HG03575 (cell line): ENCODE measurements around the gene CERS5.

Experiments
- ATAC-seq: cut with Tn5 transposase; IDR thresholded peaks from one replicate; pipeline ENCODE4 v1.9.1; 2021; ENCODE audit not compliant: unreplicated experiment, insufficient number of reproducible peaks, low FRiP score; ENCODE audit errors: extremely low read depth

The CERS5 gene

DNA sequence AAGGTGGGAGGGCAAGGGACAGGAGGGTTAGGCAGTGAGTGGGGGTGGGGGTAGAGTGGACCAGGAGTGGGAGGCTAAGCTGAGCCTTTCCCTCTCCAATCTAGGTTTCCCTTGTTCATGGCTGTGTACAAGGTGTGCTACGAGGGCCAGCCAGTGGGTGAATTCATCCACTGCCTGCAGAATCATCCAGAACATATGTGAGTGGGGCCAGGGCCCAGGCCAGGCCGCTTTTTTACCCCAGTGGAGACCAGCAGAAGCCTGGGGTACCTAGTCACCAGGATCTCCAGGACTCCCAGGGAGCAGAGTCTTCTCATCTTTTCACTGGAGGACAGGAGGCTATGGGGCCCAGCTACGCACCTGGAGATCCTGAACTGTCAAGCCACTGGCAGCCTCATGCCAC is 57.9 kb downstream of the CERS5 start:
- no peak for ATAC-seq

DNA sequence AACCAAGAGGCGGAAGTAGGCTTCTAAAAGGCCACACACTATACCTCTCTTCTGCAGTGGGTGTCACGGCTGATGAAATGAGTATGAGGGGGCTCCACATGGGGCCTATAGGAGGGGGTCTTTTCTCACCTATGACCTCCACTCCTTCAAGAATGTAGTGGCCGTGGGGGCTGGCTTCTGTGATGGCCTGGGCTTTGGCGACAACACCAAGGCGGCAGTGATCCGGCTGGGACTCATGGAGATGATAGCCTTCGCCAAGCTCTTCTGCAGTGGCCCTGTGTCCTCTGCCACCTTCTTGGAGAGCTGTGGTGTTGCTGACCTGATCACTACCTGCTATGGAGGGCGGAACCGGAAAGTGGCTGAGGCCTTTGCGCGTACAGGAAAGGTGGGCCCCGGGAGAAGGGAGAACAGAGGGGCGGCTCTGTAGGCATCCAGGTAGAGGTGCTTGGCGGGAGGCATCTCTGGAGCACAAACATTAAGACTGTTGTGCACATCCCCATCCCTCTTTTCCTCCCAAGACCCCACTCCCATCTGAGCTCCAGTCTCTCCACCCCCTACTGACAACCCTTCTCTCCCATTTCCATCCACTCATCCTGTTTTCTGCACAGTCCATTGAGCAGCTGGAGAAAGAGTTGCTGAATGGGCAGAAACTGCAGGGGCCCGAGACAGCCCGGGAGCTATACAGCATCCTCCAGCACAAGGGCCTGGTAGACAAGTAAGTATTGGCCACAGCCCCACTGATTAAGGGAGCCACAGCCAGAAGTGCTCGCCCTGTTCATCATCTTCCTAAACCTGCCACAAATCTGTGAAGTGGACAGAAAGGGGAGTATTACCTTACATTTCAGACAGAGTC is 59.5 kb downstream of the CERS5 start:
- no peak for ATAC-seq

DNA sequence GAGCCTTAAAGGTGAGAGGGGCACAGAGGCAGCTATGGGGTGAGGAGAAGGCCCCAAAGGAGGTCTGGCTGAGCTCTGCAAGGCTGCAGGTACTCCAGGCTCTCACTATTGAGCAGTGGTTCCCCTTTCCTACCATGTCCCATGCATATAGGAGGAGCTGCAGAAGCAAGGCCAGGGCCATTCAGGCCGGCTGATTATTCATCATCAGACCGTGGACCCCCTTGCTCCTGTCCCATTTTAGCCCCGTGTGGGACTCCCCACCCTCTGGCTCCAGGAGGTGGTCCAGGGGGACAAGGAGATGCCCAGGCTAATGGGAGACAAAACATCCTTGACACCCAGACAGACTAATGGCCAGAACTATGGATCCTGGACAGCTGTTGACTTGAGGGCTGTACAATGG is 60.3 kb downstream of the CERS5 start:
- ATAC-seq = no peak

DNA sequence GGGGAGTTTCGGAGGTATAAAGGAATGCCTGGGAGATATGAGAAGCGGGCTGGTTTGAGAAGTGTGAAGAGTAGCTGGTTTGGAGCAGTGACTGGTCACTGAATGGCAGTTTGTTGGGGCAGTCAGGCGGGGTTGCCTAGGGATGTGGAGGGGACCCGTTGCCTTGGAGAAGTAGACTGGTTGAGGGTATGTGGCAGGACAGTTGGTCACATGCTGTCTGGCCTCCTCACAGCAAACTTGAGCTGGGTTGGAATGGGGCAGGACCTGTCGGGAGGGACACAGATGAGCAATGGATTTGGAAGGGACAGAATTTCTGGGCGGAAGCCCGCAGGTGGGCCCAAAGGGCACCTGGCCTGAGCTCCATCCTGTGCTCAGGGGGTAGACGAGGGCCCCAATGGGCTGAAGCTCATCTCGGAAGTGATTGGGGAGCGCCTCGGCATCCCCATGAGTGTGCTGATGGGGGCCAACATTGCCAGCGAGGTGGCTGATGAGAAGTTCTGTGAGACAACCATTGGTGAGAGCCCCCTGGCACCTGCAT is 61.2 kb downstream of the CERS5 start:
- ATAC-seq = no peak

DNA sequence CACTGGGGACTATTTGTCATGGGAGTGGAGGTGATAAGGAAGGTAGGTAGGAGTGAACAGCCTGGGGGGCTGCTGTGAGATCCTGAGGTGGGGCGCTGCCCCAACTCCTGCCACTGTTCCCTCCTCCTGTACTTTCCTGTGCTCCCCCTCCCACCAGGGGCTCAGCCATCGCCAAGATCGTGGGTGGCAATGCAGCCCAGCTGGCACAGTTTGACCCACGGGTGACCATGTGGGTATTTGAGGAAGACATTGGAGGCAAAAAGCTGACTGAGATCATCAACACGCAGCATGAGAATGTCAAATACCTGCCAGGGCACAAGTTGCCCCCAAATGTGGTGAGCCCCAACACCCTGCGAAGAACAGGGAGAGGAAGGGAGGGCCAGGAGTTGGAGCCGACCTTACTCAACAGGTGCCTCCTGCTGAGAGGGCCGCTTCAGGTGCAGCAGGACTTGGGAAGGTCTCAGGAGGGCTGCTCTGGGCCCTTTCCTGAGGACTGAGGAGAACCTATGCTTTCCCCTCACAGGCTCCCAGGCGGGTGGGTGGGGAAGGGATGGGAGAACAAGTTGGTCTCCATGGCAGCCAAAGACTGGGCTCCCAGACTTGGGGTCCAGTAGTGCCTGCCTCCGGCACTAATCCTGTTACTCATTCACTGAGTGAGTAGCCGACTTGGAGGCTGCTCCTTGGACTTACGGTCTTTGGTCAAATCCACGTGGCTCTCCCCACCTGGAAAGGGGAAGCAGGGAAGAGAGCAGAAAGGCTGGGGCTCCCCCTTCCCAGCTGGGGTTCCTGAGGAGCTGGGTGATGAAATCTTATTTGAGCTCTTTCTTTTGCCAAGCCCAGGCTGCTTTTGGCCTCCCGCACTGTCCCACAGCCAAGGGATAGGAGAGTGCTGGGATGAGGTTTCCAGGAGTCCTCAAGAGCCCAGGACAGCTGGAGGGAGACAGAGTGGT is 62.5 kb downstream of the CERS5 start:
- no peak for ATAC-seq

DNA sequence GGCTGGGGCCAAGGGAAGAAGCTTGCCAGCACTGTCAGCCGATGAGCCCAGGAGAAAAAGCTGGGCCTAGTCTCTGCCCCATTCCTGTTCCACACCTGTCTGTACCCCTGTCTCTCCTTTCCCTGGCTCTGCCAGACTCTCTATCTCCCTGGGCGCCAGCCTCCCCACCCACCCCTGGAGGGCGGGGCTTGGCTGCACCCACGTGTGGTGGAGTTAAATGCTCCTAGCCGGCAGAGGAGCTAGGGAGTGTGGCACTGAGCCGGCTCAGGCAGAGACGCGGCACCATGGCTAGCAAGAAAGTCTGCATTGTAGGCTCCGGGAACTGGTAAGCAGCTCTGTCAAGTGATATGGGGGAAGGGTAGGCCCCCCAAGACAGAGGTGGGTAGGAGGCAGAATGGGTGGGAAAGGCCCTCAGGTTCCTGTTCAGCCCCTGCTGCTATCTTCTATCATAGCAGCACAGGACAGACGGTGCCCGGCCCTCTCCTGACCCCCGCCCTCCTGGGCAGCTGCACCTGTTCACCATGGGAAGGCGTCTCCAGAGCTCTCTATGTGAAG is 63.3 kb downstream of the CERS5 start, which contains the start of gene GPD1:
Gene GPD1 (plus strand): TSS at position 242 of the 555 bp plus-strand sequence. CDS start 43 bp downstream, at position 285.
- ATAC-seq = no peak

DNA sequence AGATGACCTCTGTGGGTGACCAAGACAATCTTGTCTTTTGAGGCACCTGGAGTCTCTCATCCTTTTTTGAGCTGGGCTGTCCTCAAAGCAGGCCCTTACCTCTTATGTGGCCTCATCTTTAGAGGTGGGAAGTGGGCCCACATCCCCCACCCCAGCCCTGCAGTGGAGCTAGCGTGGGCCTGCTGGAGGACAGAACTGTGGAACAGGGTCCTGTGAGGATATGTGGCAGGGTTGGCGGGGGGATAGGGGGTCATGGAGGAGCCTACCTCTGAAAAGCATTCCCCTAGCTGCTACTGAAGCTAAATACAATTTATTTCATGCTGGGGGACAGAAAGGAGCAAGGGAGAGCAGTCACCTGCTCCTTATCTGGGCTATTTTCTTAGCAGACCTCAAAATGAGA is 63.8 kb downstream of the CERS5 start:
- no peak for ATAC-seq

DNA sequence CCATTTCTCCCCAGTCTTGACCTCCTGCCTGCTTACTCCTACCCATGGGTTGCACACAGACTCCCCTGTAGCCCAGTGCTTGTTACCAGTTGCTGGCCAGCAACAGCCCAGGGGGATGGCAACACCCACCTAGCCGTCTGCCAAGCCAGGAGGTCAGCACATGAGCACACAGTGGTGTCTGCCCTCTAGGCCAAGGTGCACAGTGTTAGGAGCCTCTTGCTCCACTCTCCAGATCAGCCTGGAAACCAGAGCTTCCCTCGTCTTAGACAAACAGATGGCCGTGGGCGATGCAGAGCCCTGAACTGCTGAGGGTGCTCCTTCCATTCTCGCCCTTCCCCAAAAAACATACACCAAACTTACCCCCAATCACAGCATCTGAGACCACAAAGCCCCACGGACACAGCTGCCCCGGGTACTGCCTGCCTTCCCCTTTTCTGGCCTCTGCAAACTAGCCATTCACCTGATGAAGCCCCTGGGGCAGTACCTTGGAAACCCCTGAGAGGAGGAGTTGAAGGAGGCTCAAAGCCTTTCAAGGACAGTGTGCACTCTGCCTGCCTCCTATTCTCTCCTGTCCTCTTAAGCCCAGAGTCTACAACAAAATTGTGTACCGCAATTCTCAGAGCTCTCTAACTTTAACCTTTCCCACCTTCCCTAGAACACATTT is 64.4 kb downstream of the CERS5 start:
- no peak for ATAC-seq

DNA sequence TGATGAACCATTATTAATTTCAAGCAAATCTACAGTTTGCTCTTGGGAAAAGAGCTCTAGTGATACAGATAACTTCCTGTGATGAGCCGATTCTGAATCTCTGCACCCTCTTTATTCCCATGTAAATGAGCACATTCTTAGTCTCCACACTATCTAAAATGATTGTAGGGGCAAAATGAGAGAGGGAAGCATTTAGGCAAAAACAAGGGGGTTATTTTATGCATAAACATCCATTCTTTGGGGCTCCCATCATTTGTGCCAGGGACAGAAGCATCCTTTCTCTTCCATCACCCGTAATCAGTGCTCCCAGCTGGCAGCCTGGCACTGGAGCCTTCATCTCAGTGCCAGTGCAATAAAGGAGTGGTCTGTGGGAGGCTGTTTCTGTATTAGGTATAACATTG is 65.0 kb downstream of the CERS5 start:
- no peak for ATAC-seq

DNA sequence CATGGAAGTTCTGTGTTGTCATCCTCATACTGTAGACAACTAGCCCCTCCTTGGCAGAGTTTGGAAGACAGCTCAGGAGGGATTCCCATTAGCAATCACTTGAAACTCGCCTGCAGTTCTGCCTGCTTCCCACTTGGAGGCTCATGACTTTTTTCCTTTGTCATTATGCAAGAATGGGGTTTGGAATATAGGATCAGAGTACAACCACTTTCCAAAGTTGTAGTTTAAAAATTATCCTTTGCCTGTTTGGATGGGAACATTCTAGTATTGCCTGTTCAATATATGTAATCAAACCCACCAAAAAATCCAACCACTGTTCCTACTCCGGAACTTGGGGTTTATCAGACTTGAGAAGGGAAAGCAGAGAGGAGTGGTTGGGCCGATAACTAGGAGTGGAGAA is 65.5 kb downstream of the CERS5 start:
- no peak for ATAC-seq

DNA sequence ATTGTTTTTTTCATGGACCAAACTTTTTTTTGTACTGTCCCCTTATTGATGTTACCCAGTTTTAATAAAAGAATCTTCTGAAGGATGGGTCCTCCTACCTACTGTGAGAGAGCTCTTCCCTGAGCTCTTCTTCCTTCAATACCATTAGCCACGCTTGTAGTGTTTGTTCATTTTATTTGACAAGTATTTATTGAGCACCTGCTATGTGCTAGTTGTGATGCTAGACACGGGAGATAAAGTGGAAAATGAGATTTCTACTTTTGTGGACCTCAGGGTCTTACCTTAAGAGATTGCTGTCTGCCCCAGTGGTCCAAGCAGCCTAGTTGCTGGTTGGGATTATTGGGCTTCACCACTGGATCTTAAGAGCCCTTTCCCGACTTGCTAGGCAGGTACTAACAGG is 66.6 kb downstream of the CERS5 start:
- ATAC-seq = no peak

DNA sequence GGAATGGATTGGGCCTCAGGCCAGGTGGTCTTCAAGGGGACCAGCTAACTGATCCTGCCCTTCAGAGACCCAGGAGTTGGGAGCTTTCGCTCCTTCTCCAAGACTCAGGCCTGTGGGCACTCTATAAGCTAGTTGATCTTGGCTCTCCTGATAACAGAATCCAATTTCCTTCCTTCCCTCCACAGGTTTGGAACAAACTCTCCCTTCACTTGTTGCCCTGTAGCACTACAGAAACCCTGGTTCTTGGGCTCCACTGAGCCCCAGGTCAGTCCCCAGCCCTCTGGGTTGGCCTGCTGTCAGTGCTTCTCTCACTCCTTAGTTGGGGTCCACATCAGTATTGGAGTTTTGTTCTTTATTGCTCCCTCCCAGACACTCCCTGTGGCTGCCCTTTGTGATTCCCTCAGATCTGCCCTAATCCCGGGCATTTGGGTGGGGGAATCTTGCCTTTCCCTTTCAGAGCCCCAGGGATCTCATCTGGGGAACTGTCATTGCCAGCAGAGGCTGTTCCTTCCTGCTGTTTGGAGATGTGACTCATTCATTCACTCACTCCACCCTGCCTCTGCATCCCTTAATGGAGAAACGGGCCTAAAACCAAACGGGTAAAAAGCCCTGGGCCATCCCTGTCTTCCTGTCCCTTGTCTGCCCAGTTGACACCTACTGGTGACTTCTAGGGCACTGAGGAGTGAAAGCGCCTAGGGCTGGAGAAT is 67.7 kb downstream of the CERS5 start:
- ATAC-seq = no peak

DNA sequence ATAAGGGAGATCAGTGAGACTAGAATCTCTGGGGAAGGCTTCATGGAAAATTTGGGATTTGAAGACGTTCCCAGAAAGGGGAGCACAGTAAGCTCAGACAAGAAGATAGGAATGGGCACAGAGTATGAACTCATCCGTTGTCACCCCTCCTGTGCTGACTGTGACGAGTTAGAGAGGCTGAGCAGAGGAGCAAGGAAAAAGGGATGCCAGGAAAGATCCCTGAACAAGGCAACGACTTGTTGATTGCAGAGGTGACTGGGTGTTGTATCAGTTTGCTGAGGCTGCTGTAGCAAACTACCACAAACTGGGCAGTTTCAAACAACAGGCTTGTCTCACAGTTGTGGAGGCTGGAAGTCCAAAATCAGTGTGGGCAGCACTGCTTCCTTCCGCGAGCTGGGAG is 69.2 kb downstream of the CERS5 start:
- no peak for ATAC-seq

DNA sequence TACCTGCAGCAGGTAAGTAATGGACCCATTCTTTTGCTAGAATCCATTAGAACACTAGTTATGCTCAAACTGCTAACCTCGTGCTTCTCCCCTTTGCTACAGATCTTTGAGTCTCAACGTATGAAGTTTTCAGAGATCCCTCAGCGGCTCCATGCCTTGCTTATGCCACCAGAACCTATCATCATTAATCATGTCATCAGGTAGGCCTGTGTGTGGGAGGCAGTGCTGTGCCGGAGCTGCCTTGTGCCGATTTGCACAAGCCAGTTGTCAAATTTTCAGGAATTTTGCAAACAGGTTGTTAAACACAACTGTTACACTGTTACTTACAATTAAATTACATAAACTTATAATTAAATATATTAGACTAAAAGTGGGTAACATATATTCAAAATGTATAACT is 76.8 kb downstream of the CERS5 start:
- ATAC-seq = no peak

DNA sequence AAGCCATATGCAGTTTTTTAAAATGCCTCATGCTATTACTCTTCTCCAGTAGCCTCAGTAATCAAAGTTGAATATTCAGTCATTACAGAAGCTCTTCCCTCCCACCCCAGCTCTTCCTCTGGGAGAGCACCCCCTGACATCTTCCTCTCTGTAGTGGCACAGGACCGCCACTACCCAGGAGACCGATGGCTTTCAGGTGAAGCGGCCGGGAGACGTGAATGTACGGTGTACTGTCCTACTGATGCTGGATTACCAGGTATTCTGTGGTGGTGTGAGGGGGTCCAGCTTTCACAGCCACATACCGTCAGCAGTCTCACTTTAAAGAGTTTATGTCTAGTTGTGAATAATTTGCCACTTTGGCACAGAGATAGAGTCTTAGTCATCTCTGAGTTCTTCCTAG is 77.4 kb downstream of the CERS5 start:
- no peak for ATAC-seq

DNA sequence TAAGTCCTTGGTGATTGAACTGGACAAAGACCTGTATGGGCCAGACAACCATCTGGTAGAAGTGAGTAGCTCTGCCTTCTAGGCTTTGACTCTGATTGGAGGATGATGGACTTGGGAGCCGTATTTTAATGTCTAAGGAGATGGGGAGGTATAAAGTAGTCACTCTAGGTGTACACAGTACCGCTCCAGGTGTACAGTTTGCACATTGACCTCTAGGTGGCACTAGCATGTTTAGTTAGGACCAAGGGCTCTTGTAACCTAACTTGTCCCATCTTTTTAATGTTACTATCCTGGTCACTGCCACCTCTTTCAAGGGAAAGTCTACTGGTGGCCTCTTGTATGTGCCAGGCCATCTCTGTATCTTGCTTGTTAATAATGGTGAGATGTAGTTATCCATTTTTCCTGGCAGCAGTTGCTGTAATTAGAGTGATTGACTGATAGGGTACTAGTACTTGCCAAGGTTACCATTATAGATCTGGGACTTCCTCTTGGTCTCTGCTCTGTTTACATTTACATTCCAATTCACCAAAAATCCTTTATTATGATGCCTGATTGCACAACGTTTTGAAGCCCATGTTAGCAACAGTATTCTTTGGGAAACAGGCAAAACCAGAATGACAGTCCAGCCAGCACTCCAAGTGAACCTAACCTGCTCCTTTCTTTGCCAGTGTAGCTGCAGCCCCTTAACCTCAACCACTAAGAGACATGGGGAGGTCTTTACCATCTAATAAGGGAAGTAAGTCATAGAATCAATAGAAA is 78.4 kb downstream of the CERS5 start:
- no peak for ATAC-seq

DNA sequence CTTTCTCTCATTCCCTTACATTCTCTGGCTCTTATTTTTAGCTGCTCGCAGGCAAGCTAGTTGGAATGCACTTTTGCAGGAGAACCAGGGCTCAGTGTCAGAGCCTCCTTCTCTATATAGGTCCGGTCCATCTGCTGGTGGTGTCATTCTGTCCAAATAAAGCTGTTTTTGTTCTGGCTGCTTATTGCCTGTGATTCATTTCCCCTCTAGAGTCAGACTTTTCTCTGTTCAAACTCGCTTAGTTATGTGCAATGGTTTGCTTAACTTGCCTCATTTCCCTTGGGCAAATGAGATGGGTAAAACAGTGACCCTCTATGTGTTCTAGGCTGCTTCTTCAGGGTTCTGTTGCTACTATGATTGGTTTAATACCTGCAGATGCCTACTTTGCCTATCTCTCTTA is 79.2 kb downstream of the CERS5 start:
- no peak for ATAC-seq

DNA sequence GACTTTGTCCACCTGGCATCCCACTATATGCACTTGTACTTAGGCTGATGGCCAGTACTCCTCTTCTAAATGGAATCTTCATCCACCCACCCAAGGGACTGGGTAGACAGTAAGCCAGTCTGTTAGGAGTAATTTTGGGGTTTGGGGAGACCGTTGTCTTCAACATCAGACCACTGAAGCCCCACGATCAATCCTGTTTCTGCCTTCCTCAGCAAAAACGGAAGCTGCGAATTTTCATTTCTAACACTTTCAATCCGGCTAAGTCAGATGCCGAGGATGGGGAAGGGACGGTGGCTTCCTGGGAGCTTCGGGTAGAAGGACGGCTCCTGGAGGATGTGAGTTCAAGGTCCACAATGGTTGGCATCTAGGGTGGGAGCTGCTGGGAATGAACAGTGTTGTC is 80.0 kb downstream of the CERS5 start:
- no peak for ATAC-seq
